Measurements from ENCODE around the gene PITPNM3.

GRCh38 chr17:6479622-6480302 lies 76.6 kb downstream of the PITPNM3 start:
- TF ChIP-seq SMC3 (conservative IDR thresholded peaks at IDR 0.05; ENCODE audit: poor library complexity) = no peak
- TF ChIP-seq POLR2AphosphoS5 (IDR thresholded peaks at IDR 0.05) = no peak
- no peak for TF ChIP-seq CTCF (IDR thresholded peaks at IDR 0.05; ENCODE audit: poor library complexity, severe bottlenecking)
- TF ChIP-seq MXI1 (conservative IDR thresholded peaks at IDR 0.05; ENCODE audit: poor library complexity, severe bottlenecking) = no peak
- no peak for TF ChIP-seq TAF1 (IDR thresholded peaks at IDR 0.05; ENCODE audit: low read depth)
- TF ChIP-seq EZH2 (IDR thresholded peaks at IDR 0.05; ENCODE audit: borderline replicate concordance, insufficient read depth, low read length, poor library complexity, severe bottlenecking) = no peak
- no peak for TF ChIP-seq RAD21 (conservative IDR thresholded peaks at IDR 0.05)
- TF ChIP-seq REST (IDR thresholded peaks at IDR 0.05; ENCODE audit: borderline replicate concordance) = no peak
- no peak for TF ChIP-seq EP300 (conservative IDR thresholded peaks at IDR 0.05; ENCODE audit: poor library complexity, severe bottlenecking)
